ENCODE data around the gene RPL32.

RPL32 gene

GRCh38 chr3:12829404-12829803 is 12.0 kb downstream of the RPL32 start:
- TF ChIP-seq, protein P1, sequence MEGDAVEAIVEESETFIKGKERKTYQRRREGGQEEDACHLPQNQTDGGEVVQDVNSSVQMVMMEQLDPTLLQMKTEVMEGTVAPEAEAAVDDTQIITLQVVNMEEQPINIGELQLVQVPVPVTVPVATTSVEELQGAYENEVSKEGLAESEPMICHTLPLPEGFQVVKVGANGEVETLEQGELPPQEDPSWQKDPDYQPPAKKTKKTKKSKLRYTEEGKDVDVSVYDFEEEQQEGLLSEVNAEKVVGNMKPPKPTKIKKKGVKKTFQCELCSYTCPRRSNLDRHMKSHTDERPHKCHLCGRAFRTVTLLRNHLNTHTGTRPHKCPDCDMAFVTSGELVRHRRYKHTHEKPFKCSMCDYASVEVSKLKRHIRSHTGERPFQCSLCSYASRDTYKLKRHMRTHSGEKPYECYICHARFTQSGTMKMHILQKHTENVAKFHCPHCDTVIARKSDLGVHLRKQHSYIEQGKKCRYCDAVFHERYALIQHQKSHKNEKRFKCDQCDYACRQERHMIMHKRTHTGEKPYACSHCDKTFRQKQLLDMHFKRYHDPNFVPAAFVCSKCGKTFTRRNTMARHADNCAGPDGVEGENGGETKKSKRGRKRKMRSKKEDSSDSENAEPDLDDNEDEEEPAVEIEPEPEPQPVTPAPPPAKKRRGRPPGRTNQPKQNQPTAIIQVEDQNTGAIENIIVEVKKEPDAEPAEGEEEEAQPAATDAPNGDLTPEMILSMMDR (conservative IDR thresholded peaks at IDR 0.05; ENCODE audit: low read length) = no peak
- TF ChIP-seq EZH2phosphoT487 (IDR thresholded peaks at IDR 0.05; ENCODE audit: borderline replicate concordance) = no peak
- H3F3A ChIP-seq (ENCODE audit: low read depth) = 0 out of 2 replicates have a peak, but pooled peaks cover 2% of the 10 kb centered on the region
- H3K4me2 ChIP-seq (ENCODE audit: low read depth, low read length, poor library complexity, severe bottlenecking) = no peak overlapping the region
- H3K27me3 ChIP-seq (ENCODE audit: insufficient read depth, low read length, poor library complexity, severe bottlenecking) = no peaks in the 10 kb centered on the region
- H3K9me3 ChIP-seq (ENCODE audit: insufficient read depth, low read depth, low read length) = no peaks in the 10 kb centered on the region
- H3K4me3 ChIP-seq (ENCODE audit: low read length, poor library complexity, severe bottlenecking) = no peak overlapping the region
- peaks cover under 1% of the 10 kb centered on the region for H4K20me1 ChIP-seq (ENCODE audit: insufficient read depth, low read length, poor library complexity, severe bottlenecking)
- H3K36me3 ChIP-seq (ENCODE audit: insufficient read depth, low read length) = peaks cover 42% of the 10 kb centered on the region; the same call in 1 of the 2 replicates
- no peak overlapping the region for H2AFZ ChIP-seq (ENCODE audit: low read length)
- no peaks in the 10 kb centered on the region for H3K4me1 ChIP-seq (ENCODE audit: insufficient read depth, low read length, poor library complexity, severe bottlenecking)
- H3K9ac ChIP-seq (ENCODE audit: low read depth, low read length, poor library complexity, severe bottlenecking) = no peak overlapping the region
- peaks cover 2% of the 10 kb centered on the region; the same call in 1 of the 2 replicates for H3K79me2 ChIP-seq (ENCODE audit: insufficient read depth, low read length)
- H3K9me2 ChIP-seq (replicated peaks; ENCODE audit: low read depth, low read length) = no peaks in the 10 kb centered on the region

GRCh38 chr3:12828751-12829150 is 12.6 kb downstream of the RPL32 start:
- no peak overlapping the region for H2AFZ ChIP-seq (ENCODE audit: low read length)
- H3K27me3 ChIP-seq (ENCODE audit: insufficient read depth, low read length, poor library complexity, severe bottlenecking) = no peaks in the 10 kb centered on the region
- H3K36me3 ChIP-seq (ENCODE audit: insufficient read depth, low read length) = peaks cover 35% of the 10 kb centered on the region; the same call in 1 of the 2 replicates
- H3K4me3 ChIP-seq (ENCODE audit: low read length, poor library complexity, severe bottlenecking) = no peak overlapping the region
- no peaks in the 10 kb centered on the region for H4K20me1 ChIP-seq (ENCODE audit: insufficient read depth, low read length, poor library complexity, severe bottlenecking)
- H3F3A ChIP-seq (ENCODE audit: low read depth) = 0 out of 2 replicates have a peak, but pooled peaks cover 2% of the 10 kb centered on the region
- TF ChIP-seq EZH2phosphoT487 (IDR thresholded peaks at IDR 0.05; ENCODE audit: borderline replicate concordance) = no peak
- TF ChIP-seq, protein P1 (conservative IDR thresholded peaks at IDR 0.05; ENCODE audit: low read length) = no peak
- H3K4me2 ChIP-seq (ENCODE audit: low read depth, low read length, poor library complexity, severe bottlenecking) = no peak overlapping the region
- H3K9ac ChIP-seq (ENCODE audit: low read depth, low read length, poor library complexity, severe bottlenecking) = no peak overlapping the region
- H3K9me3 ChIP-seq (ENCODE audit: insufficient read depth, low read depth, low read length) = no peaks in the 10 kb centered on the region
- H3K79me2 ChIP-seq (ENCODE audit: insufficient read depth, low read length) = no peaks in the 10 kb centered on the region
- no peaks in the 10 kb centered on the region for H3K9me2 ChIP-seq (replicated peaks; ENCODE audit: low read depth, low read length)
- no peaks in the 10 kb centered on the region for H3K4me1 ChIP-seq (ENCODE audit: insufficient read depth, low read length, poor library complexity, severe bottlenecking)

DNA sequence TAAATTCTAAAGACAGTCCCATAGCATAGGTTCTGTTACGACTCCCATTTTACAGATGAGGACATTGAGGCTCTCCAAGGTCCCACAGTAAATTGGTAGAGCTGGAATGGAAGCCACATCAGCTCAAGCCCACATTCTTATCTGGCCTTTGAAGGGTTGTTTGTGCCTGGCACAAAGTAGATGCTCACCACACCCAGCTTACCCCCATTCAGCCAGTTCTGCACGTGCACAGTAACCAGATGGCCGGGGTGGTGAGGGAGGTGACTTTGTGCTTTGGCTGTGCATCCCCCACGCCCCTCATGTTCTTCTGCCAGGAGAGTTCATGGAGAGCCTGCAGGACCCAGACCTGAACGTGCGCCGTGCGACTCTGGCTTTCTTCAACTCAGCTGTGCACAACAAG is 16.2 kb downstream of the RPL32 start:
- H3K36me3 ChIP-seq (ENCODE audit: insufficient read depth, low read length) = 0 out of 2 replicates have a peak, but pooled peaks cover under 1% of the 10 kb centered on the region
- no peaks in the 10 kb centered on the region for H4K20me1 ChIP-seq (ENCODE audit: insufficient read depth, low read length, poor library complexity, severe bottlenecking)
- no peaks in the 10 kb centered on the region for H3K9me2 ChIP-seq (replicated peaks; ENCODE audit: low read depth, low read length)
- H3K4me3 ChIP-seq (ENCODE audit: low read length, poor library complexity, severe bottlenecking) = no peak overlapping the region
- H3K79me2 ChIP-seq (ENCODE audit: insufficient read depth, low read length) = no peaks in the 10 kb centered on the region
- no peak overlapping the region for H3K9ac ChIP-seq (ENCODE audit: low read depth, low read length, poor library complexity, severe bottlenecking)
- no peaks in the 10 kb centered on the region for H3K27me3 ChIP-seq (ENCODE audit: insufficient read depth, low read length, poor library complexity, severe bottlenecking)
- H3K4me2 ChIP-seq (ENCODE audit: low read depth, low read length, poor library complexity, severe bottlenecking) = no peak overlapping the region
- no peak for TF ChIP-seq EZH2phosphoT487 (IDR thresholded peaks at IDR 0.05; ENCODE audit: borderline replicate concordance)
- TF ChIP-seq, protein P1 (conservative IDR thresholded peaks at IDR 0.05; ENCODE audit: low read length) = no peak
- H3F3A ChIP-seq (ENCODE audit: low read depth) = no peaks in the 10 kb centered on the region
- H3K9me3 ChIP-seq (ENCODE audit: insufficient read depth, low read depth, low read length) = no peaks in the 10 kb centered on the region
- no peaks in the 10 kb centered on the region for H3K4me1 ChIP-seq (ENCODE audit: insufficient read depth, low read length, poor library complexity, severe bottlenecking)
- H2AFZ ChIP-seq (ENCODE audit: low read length) = no peak overlapping the region
